AG04450 (cell line): ENCODE measurements around the gene KLHL2. TPM values are rescaled to one million over a fixed set of nuclear protein-coding genes. Genes with fewer than 3 reads are reported as not detected.
A peak's percentile ranks its signal among the peaks of the same experiment; 100 is the strongest.

Experiments used
- CTCF ChIA-PET: fragments of 300-600, 350-600 bp; formaldehyde crosslinking; extraction: SDS; loops from one replicate; lab custom pipeline; 2022; ENCODE audit warnings: antibody characterized with exemption, inconsistent platforms; lab: Charles Lee
- POLR2A ChIA-PET: fragments of 350-600 bp; formaldehyde crosslinking; extraction: SDS; loops from one replicate; lab custom pipeline; 2021; ENCODE audit warnings: antibody characterized with exemption, inconsistent platforms; lab: Yijun Ruan, JAX
- DNase-seq: peaks from one replicate; pipeline ENCODE4 v3.0.0-alpha.2; 2011; ENCODE audit warnings: low read depth, low spot score
- H3K27ac ChIP-seq: one replicate; pipeline ENCODE4 v1.5.1; 2012; ENCODE audit warnings: low read depth, low read length, control low read depth
- H3K27me3 ChIP-seq: one replicate; pipeline ENCODE4 v1.6.0; 2012; ENCODE audit warnings: low read length; ENCODE audit not compliant: control insufficient read depth, insufficient read depth
- H3K4me3 ChIP-seq: 2 replicates; pipeline ENCODE4 v1.5.1; 2011; ENCODE audit warnings: mild to moderate bottlenecking, low read depth, low read length, control low read depth
- H3K9me3 ChIP-seq: 2 replicates; pipeline ENCODE4 v1.5.1; 2012; ENCODE audit warnings: low read length; ENCODE audit not compliant: control insufficient read depth, insufficient read depth
- CTCF ChIP-seq: IDR thresholded peaks from 2 replicates; pipeline ENCODE4 v1.5.1; 2011; ENCODE audit warnings: low read depth, low read length, control low read depth, inconsistent platforms
- polyA plus RNA-seq: library from polyadenylated mRNA; depleted of rRNA; stranded (reverse); fragments of >200 nt; gene quantifications from 2 replicates; pipeline ENCODE4 v1.2.3, GENCODE V29; 2011

Gene KLHL2
- polyA plus RNA-seq, 1 experiment, result 16.4 TPM

- POLR2A ChIA-PET, result interaction anchor here (1.2 kb wide), 1 partner anchor 175 kb away, joined by 3 read pairs; the partner anchor contains the start of gene TMEM192
- no peak for TF ChIP-seq CTCF
- Histone ChIP-seq H3K4me3 (no peak overlapping the region), H3K27ac (no peak overlapping the region), H3K9me3 (no peaks in the 10 kb centered on the region), H3K27me3 (no peaks in the 10 kb centered on the region)
- DNase-seq, result no peak
- CTCF ChIA-PET, result interaction anchor here (0.6 kb wide), 1 partner anchor 157 kb away, joined by 3 read pairs; no protein-coding TSS in a partner anchor
Measured at GRCh38 chr4:165288226-165288625, 80.9 kb downstream of the KLHL2 start.

- no peak overlapping the region for H3K4me3 ChIP-seq
- POLR2A ChIA-PET, result interaction anchor here (1.2 kb wide), 1 partner anchor 176 kb away, joined by 3 read pairs; the partner anchor contains the start of gene TMEM192
- CTCF ChIA-PET, result interaction anchor here (0.6 to 1.0 kb wide), 2 partner anchors 158 kb away, joined by 3 to 4 read pairs; no protein-coding TSS in a partner anchor
- no peak overlapping the region for H3K27ac ChIP-seq
- no peak for TF ChIP-seq CTCF
- H3K27me3 ChIP-seq, result no peaks in the 10 kb centered on the region
- H3K9me3 ChIP-seq, result no peaks in the 10 kb centered on the region
- peak; percentile 16 for DNase-seq
Measured at GRCh38 chr4:165288639-165289422, 81.5 kb downstream of the KLHL2 start.

- H3K9me3 ChIP-seq, result no peaks in the 10 kb centered on the region
- TF ChIP-seq CTCF, result no peak
- ChIA-PET CTCF (interaction anchor here (1.0 kb wide), 1 partner anchor 158 kb away, joined by 4 read pairs; no protein-coding TSS in a partner anchor), POLR2A (interaction anchor here (1.2 kb wide), 1 partner anchor 177 kb away, joined by 3 read pairs; the partner anchor contains the start of gene TMEM192)
- DNase-seq, result no peak
- H3K4me3 ChIP-seq, result no peak overlapping the region
- H3K27ac ChIP-seq, result no peak overlapping the region
- no peaks in the 10 kb centered on the region for H3K27me3 ChIP-seq
Measured at GRCh38 chr4:165289423-165289785, 82.0 kb downstream of the KLHL2 start.

GRCh38 chr4:165293061-165293460 lies 85.7 kb downstream of the KLHL2 start:
- H3K9me3 ChIP-seq, result no peaks in the 10 kb centered on the region
- no peak for TF ChIP-seq CTCF
- H3K27me3 ChIP-seq, result no peaks in the 10 kb centered on the region
- H3K4me3 ChIP-seq, result no peak overlapping the region
- ChIA-PET CTCF (no interaction called here), POLR2A (no interaction called here)
- DNase-seq, result no peak
- H3K27ac ChIP-seq, result no peak overlapping the region
